Right atrium auricular region (tissue), 2 donors: Measurements from ENCODE around the gene IQGAP2. TPM values are rescaled to one million over a fixed set of nuclear protein-coding genes. Genes with fewer than 3 reads are reported as not detected.

Experiments used
- DNase-seq: peaks from one replicate; pipeline ENCODE4 v3.0.0-alpha.2; 2019; ENCODE audit warnings: low spot score
- H3K27ac ChIP-seq, 2 donors: fragments of 200-600 bp; sonication (generic); 1 replicate in 1 of 2; 2 replicates in 1 of 2; pipeline ENCODE4 v1.5.1; 2016 to 2019
- H3K27me3 ChIP-seq, 2 donors: fragments of 200-600 bp; sonication (generic); one replicate each; pipeline versions ENCODE4 v1.5.1 to v1.6.0; 2017 to 2019
- H3K36me3 ChIP-seq: fragments of 200-600 bp; sonication (generic); one replicate; pipeline ENCODE4 v1.5.1; 2016
- H3K4me1 ChIP-seq, 2 donors: fragments of 200-600 bp; sonication (generic); one replicate each; pipeline versions ENCODE4 v1.5.1 to v1.6.0; 2017 to 2019
- H3K4me3 ChIP-seq, 2 donors: fragments of 200-600 bp; sonication (generic); 1 replicate in 1 of 2; 2 replicates in 1 of 2; pipeline ENCODE4 v1.5.1; 2017 to 2019; ENCODE audit warnings: mild to moderate bottlenecking in 1 of 2, moderate library complexity in 1 of 2
- H3K9me3 ChIP-seq, 2 donors: fragments of 200-600 bp; sonication (generic); one replicate each; pipeline ENCODE4 v1.5.1; 2019
- CTCF ChIP-seq, 2 donors: fragments of 200-600 bp; sonication (generic); IDR thresholded peaks; one replicate each; pipeline ENCODE4 v1.5.1; 2019; ENCODE audit warnings: antibody characterized with exemption in 2 of 2
- total RNA-seq, 2 donors: library from RNA; depleted of rRNA; stranded (reverse); fragments of >200 nt; gene quantifications; one replicate each; pipeline ENCODE4 v1.1.0, GENCODE V29; 2016

Gene IQGAP2
- total RNA-seq, 2 donors from 2014 or later, result 5.4 to 12.3 TPM

GRCh38 chr5:76532973-76533372 lies 129.9 kb downstream of the IQGAP2 start:
- H3K9me3 ChIP-seq, result no peaks in the 10 kb centered on the region
- H3K27me3 ChIP-seq, result no peaks in the 10 kb centered on the region
- no peak for DNase-seq
- no peak overlapping the region for H3K27ac ChIP-seq
- no peaks in the 10 kb centered on the region for H3K4me1 ChIP-seq
- H3K36me3 ChIP-seq, result no peaks in the 10 kb centered on the region
- H3K4me3 ChIP-seq, result no peak overlapping the region
- no peak for TF ChIP-seq CTCF (IDR thresholded peaks at IDR 0.05)

GRCh38 chr5:76535577-76535976 lies 132.5 kb downstream of the IQGAP2 start:
- TF ChIP-seq CTCF (IDR thresholded peaks at IDR 0.05), result no peak
- Histone ChIP-seq H3K36me3 (no peaks in the 10 kb centered on the region), H3K27ac (no peak overlapping the region), H3K9me3 (no peaks in the 10 kb centered on the region), H3K4me1 (no peaks in the 10 kb centered on the region), H3K4me3 (no peak overlapping the region), H3K27me3 (no peaks in the 10 kb centered on the region)
- DNase-seq, result no peak

GRCh38 chr5:76537073-76537543 lies 134.0 kb downstream of the IQGAP2 start:
- TF ChIP-seq CTCF (IDR thresholded peaks at IDR 0.05), result no peak
- Histone ChIP-seq H3K9me3 (no peaks in the 10 kb centered on the region), H3K4me1 (no peaks in the 10 kb centered on the region), H3K4me3 (no peak overlapping the region), H3K27me3 (no peaks in the 10 kb centered on the region), H3K36me3 (no peaks in the 10 kb centered on the region), H3K27ac (no peak overlapping the region)
- no peak for DNase-seq

- Histone ChIP-seq H3K27ac (no peak overlapping the region), H3K36me3 (no peaks in the 10 kb centered on the region)
- no peak for TF ChIP-seq CTCF (IDR thresholded peaks at IDR 0.05)
These were observed 139.2 kb downstream of the IQGAP2 start for GRCh38 chr5:76542241-76542640.

GRCh38 chr5:76542887-76543690 lies 140.0 kb downstream of the IQGAP2 start:
- Histone ChIP-seq H3K4me3 (no peak overlapping the region), H3K27ac (peak overlapping the region; percentile 4 to 11)
- no peak for DNase-seq

More at GRCh38 chr5:76542241-76542640, 139.2 kb downstream of the IQGAP2 start:
- no peaks in the 10 kb centered on the region for H3K4me1 ChIP-seq
- no peak overlapping the region for H3K4me3 ChIP-seq
- no peaks in the 10 kb centered on the region for H3K27me3 ChIP-seq
- no peaks in the 10 kb centered on the region for H3K9me3 ChIP-seq
- no peak for DNase-seq

More at GRCh38 chr5:76542887-76543690, 140.0 kb downstream of the IQGAP2 start:
- no peak for TF ChIP-seq CTCF (IDR thresholded peaks at IDR 0.05)
- Histone ChIP-seq H3K36me3 (no peaks in the 10 kb centered on the region), H3K4me1 (no peaks in the 10 kb centered on the region), H3K9me3 (no peaks in the 10 kb centered on the region), H3K27me3 (no peaks in the 10 kb centered on the region)
